GM18499 (cell line): ENCODE measurements around the gene ZNF212.

ENCODE experiments used
- ATAC-seq: cut with Tn5 transposase; IDR thresholded peaks from one replicate; pipeline ENCODE4 v1.9.1; 2021; ENCODE audit warnings: moderate number of reproducible peaks; ENCODE audit not compliant: insufficient read depth, unreplicated experiment

Gene ZNF212

DNA sequence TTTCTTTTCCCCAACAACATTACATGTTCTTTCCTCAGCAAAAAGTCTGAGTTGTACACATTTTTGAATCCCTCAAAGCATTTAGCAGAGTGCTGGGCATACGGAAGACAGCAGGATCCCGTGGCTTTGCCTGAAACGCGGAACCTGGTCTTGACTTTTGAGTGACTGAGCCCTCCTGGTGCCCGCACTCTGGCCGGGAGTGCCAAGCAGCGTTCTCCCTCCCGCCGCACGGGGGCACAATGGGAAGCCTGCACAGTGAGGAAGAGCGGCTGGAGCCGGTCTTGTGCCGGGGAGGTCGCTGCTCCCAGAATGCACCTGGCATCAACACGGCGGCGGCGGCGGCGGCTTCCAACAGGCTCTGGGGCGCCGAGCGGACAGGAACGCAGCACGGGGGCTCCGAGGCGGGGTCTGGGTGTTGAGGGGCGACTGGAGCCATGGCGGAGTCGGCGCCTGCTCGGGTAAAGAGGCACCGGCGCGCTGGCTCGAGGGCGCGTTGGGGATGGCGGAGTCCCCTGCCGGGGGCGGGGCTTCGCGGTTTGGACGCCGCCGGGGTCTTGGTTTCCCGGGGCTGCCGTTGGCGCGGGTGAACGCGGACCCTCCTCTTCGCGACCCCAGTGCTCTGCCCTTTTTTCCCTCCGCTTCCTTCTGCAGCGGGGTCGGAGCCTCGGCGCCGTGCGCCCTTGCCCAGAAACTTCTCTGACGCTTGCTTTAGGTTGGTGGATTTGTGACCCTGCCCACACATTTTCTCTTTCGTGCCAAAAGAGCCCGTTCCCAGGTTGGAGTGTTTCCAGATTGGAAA lies at the start of gene ZNF212:
Gene ZNF212 (plus strand): TSS at position 307 of the 799 bp plus-strand sequence. CDS start 128 bp downstream, at position 435.
- peak; percentile 80 for ATAC-seq

DNA sequence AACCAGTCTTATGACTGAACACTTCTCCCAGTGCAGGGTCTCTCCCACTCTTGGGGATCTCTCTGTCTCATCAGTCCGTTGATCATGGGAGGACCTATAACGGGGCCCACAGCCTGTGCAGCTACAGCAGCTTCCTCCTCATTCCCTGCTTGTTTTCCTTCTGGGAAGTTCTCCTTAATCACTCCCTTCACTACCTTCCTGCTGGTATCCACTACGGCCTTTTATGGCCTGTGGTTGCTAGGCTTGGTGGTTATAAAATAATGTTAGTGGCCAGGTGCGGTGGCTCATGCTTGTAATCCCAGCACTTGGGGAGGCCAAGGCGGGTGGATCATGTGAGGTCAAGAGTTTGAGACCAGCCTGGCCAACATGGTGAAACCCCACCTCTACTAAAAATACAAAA lies 47.6 kb upstream of the ZNF212 start:
- ATAC-seq: no peak

DNA sequence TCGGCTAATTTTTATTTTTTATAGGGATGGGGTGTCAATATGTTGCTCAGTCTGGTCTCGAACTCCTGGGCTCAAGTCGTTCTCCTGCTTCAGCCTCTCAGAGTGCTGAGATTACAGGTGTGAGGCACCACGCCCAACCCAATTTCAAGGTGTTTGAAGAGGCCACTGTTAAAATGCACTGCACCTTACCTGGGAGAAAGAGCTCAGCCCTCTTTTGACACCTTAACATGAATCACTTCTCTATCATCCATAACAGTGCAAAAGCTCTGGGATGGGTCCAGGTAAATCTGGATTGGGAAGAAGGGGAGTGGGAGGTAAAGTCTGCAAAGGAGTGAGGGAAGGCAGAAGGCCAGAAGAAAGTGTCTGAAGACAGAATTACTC lies 44.7 kb upstream of the ZNF212 start:
- ATAC-seq: no peak

DNA sequence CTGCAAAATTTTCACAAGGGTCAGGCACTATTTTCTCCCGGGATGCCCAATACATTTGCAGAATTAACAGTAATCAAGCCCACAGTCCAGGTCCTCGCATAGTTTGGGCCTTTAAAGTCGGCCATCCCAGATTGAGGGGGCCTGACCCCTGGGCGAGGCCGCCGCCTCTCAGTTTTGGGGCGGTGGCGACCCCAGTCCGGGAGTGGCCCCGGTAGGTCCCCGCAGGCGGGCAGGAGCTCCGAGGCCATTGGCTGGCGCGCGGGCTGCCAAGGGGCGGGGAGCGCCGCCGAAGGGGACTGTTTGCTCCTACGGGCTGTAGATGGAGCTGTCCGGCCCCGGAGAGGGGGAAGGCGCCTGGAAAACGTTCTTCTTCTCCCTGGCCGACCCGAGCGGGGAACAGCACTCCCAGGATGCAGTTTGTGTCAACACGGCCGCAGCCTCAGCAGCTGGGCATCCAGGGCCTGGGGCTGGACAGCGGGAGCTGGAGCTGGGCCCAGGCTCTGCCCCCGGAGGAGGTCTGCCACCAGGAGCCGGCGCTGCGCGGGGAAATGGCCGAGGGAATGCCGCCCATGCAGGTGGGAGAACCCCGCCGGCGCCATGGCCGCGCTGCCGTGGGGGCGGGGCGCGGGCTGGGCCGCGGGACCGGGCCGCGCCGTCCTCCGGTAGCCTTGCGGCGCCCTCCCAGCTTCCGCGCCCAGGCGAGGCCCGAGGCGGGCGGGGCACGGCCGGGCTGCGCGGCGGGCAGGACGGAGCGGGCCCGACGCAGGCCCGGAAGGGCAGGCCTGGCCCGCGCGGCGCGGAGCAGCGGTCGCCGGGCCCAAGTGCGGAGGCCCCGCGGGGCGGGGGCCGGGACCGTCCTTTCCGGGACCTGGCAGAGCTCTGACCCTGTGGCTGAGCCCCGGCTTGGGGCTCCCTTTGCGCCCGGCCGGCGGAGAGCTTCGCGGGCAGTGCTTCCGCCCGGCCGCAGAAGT lies 44.0 kb upstream of the ZNF212 start, which contains the start of gene ZNF282:
Gene ZNF282 (plus strand): TSS at position 367 of the 971 bp plus-strand sequence. CDS start 44 bp downstream, at position 411.
- ATAC-seq: peak; percentile 70

DNA sequence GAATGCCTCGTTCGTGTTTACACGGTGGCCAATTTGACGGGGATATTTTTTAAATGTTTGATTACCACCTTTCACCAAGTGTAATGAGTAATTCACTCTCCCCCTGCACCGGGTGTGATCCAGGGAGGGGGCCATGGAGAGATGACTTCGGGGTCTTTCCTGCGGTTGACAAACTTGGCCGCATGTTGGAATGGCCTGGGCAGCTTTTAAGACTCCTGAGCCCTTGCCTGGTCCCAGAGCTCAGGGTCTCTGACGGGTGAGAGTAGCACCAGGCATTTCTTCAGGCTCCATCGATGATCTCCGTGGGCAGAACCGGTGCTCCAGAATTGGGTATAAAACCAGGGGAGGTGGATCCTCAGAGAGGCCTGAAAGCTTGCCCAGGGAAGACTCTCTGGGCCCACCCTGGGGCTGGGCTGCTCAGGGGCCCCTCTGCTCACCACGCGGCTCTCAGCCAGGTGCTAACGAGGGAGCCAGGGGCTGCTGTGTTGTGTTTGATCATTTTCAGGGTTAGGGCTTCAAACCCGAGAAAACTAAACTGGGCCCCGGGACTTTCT lies 43.2 kb upstream of the ZNF212 start:
- ATAC-seq: no peak

- no peak for ATAC-seq
Measured at GRCh38 chr7:149196705-149197171, 42.7 kb upstream of the ZNF212 start.

DNA sequence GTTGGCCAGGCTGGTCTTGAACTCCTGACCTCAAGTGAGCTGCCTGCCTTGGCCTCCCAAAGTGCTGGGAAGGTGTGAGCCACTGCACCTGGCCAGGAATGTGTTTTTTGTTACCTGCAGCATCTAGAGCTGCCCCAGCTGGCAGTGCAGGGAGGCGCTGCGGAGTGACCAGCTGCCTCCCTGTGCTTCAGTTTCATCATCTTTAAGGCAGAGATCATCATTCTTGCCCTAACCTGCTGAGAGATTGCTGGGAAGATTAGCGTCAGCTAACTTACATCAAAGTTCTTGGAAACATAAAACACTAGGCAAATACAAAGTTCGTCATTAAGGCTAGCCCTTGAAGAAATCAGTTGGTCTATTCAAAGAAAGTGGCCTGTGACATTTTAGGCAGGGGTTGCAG lies 41.8 kb upstream of the ZNF212 start:
- ATAC-seq: no peak

- no peak for ATAC-seq
Measured at GRCh38 chr7:149198161-149198816, 41.2 kb upstream of the ZNF212 start.

GRCh38 chr7:149199234-149199995 lies 40.0 kb upstream of the ZNF212 start:
- no peak for ATAC-seq

DNA sequence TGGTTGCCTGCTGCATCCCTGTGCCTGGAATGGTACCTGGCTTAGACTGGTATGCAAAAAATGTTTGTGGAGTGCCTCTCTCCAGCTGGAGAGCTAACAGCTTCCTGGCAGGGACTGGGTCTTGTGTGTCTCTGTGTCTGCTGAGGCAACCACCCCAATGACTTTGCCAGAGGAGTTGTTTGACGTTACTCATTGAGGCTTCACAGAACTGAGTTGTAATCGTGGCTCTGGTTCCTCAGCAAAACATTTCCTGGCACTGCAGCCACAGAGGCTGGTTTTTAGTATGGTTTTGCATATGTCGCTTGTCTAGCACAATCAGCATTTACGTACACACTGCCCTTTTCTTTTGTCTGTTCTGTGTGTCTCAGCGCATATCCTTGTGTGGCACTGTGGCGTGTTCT lies 36.6 kb upstream of the ZNF212 start:
- ATAC-seq: no peak

- no peak for ATAC-seq
Measured at GRCh38 chr7:149205690-149206381, 33.6 kb upstream of the ZNF212 start.

DNA sequence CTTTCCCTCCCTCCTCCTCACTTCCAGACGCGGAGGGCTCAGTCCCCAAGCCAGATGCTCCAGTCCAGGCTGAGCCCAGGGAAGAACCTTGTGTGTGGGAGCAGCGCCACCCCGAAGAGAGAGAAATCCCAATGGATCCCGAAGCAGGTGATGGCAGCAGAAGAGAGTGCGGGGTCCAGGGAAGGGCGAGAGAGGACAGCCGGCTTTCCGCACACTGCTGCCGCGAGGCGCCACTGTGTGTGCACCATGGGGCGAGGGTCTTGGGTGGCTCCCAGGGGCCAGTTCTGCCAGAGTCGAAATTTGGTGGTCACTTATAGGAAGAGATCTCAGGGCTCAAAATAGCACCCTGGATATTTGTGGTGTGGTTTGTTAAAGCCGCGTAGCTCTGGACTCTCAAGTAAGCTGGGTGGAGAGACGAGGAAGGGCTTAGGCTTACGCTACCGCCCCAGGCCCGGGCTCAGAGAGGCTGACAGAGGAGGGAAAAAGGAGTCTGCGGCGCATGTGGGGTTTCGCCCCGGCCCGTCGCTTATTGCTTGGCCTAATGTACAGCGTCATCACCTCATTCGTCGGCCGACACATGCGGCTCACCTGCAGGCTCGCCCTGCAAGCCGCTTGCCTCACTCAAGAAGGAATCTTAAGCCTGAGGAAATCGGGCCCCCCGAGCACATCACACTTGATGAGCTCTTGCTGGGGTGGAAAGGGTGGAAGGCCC lies 32.0 kb upstream of the ZNF212 start:
- ATAC-seq: no peak

DNA sequence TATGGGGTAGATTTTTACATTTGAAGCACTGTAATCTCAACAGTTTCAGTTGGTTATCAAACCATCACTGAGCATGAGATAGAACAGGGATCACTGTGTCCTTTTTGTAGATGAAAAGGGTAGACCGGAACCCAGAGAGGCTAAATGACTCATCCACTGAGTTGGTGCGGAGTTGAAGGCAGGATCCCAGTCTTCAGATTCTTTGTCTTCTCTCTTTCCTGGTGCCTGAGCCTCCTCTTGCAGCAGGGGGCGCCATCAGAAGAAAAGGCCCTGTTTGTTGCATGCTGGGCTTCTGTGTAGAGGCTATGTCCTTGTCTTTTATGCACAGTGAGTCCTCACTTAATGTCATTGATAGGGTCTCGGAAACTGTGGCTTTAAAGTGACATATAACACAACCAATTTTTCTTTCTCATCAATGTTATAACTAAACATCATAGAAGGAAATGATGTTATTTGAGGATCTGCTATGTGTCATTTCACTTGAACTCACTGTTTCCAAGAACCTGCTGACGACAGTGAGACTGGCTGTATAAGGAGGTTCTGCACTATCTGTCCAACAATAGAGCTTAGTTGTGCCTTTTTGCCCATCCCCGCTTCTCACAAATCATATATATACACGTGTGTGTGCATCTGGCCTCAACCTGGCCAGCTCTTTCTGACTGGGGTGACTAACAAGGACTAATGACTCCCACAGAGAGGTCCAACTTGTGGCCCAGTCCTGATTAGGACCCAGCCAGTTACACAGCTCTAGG lies 29.8 kb upstream of the ZNF212 start:
- ATAC-seq: no peak

GRCh38 chr7:149210551-149210950 lies 28.9 kb upstream of the ZNF212 start:
- no peak for ATAC-seq

GRCh38 chr7:149214020-149214720 lies 25.3 kb upstream of the ZNF212 start:
- ATAC-seq: no peak

- ATAC-seq: no peak
Measured at GRCh38 chr7:149216402-149216801, 23.0 kb upstream of the ZNF212 start.

GRCh38 chr7:149217570-149217969 lies 21.9 kb upstream of the ZNF212 start:
- ATAC-seq: no peak
